GM12892 (cell line): ENCODE data around the gene CLDN9.
A peak's percentile ranks its signal among the peaks of the same experiment; 100 is the strongest.
"Not testable (repeated sequence)": the region's sequence is repeated elsewhere in the genome, so short reads cannot be mapped to it uniquely, and the experiment has no call there.

Source experiments
- DNase-seq: peaks from one replicate; pipeline ENCODE4 v3.0.0; 2011; ENCODE audit not compliant: insufficient read length
- FAIRE-seq: peaks from 2 replicates; lab custom pipeline; 2011; peaks lifted over from hg19 to GRCh38; lab: Jason Lieb, UNC
- POLR2A ChIP-seq: IDR thresholded peaks from 2 replicates; pipeline ENCODE4 v1.6.1; 2011; ENCODE audit warnings: low read depth, low read length, control low read depth
- POLR2AphosphoS5 ChIP-seq: IDR thresholded peaks from 2 replicates; pipeline ENCODE4 v1.6.1; 2011; ENCODE audit warnings: low read depth, low read length, control low read depth
- TAF1 ChIP-seq: IDR thresholded peaks from 2 replicates; pipeline ENCODE4 v1.6.1; 2011; ENCODE audit warnings: low read depth, mild to moderate bottlenecking, control low read depth, low read length, borderline replicate concordance

The CLDN9 gene

DNA sequence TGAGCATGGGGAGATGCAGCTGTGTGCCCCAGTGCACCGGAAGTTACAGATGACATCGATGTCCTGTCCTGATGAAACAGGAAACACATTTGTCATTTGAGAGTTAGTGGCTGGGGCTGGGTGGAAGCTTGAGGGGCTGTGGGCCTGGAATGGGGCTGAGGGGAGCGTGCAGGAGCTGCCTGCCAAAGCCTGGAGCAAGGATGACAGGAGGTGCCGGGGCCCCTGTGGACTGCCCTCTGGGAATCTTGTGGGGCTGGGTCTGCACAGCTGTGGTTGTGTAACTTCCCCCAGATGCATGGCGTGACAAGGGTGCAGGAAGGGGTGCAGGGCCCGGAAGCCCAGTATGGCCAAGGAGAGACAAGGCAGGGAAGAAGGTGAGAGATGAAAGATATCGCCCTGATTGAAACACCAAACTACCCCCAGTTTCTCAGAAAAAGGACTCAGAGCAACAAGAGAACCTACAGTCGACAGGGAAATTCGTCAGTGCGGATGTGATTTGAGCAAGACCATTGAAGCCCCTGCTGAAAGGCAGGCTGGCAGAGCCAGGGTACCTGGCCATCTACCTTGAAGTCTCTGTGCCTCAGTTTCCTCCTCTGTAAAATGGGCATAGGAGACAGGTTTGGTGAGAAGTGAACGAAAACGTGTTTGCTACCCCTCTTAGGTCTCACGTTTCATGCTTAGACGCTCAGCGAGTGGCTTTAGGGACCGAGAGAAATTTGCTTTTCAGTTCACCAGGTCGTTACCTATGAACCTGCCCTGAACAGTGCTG is 42.4 kb downstream of the CLDN9 start:
- FAIRE-seq (peak; percentile 72), DNase-seq (no peak)
- TF ChIP-seq TAF1 (no peak), POLR2A (no peak), POLR2AphosphoS5 (no peak)

DNA sequence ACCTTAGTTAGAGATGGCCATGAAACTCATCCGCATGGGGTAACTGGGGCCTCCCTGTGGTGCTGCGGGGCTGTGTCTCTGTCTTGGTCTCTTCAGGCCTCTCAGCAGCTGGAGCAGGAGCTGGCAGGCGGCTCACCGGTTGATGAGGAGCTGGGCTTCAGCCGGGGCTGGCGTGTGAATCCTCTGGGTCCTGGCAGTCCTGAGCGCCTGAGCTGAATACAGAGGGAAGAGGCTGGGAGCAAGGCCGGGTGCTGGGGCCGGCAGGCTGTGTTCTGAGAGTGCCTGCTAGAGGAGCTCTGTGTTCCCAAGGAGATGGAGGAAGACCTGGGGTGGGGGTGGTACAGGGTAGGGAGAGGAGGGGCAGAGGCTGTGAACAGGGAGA is 43.0 kb downstream of the CLDN9 start:
- not testable (repeated sequence) for DNase-seq
- FAIRE-seq: peak; percentile 5

DNA sequence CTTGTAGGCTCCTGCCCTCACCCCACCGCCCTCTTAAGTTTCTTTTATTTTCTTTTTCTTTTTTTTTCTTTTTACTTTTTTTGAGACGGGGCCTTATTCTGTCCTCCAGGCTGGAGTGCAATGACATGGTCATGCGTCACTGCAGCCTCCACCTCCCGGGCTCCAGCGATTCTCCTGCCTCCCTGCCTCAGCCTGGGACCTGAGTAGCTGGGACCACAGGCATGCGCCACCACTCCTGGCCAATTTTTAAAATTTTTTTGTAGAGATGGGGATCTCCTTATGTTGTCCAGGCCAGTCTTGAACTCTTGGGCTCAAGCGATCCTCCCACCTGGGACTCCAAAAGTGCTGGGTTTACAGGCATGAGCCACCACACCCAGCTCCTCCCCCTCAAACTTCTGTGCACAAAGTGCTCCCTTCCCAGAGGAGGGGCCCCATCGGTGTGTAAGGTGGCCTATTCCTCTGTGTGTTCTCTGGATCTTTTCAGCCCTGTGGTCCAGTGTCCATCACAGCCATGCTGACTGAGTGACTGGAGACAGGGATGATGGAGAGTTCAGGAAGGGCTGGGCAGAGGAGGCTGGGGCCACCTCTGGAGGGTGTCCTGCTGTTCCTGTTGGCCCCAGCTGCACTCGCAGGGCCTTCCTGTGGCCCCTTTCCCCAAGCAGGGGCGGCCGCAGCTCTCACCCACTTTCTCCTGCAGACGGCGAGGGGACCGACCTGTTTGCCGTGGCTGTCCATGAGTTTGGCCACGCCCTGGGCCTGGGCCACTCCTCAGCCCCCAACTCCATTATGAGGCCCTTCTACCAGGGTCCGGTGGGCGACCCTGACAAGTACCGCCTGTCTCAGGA is 43.8 kb downstream of the CLDN9 start:
- DNase-seq (no peak), FAIRE-seq (no peak)
- TF ChIP-seq POLR2AphosphoS5 (no peak), TAF1 (no peak), POLR2A (no peak)

DNA sequence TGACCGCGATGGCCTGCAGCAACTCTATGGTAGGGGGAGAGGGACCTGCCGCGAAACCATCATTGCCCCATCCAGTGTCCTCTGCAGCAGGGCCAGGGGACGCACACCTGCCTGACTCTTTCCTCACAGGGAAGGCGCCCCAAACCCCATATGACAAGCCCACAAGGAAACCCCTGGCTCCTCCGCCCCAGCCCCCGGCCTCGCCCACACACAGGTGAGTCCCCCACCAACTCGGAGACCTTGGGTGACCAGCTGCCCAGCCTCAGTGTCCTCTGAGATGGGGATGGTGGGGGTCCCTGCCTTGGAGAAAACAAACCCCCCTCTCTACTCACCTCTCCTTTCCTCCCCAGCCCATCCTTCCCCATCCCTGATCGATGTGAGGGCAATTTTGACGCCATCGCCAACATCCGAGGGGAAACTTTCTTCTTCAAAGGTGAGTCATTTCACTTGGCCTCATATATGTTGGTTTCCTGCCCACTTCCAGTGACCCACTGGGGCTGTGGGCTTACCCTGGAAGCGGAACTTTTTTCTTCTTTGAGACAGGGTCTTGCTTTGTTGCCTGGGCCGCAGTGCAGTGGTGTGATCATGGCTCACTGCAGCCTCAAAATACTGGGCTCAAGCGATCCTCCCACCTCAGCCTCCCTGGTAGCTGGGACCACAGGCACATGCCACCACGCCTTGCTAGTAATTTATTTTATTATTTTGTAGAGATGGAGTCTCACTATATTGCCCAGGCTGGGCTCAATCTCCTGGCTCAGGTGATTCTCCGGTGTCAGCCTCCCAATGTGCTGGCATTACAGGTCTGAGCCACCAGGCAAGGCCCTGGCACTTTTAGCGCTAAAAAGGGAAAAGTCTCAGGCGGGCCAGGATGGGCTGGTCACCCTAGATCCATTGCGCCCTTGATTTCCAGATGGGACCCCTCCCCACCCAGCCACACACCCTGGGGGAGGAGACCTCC is 44.7 kb downstream of the CLDN9 start:
- no peak for FAIRE-seq
- no peak for DNase-seq
- TF ChIP-seq POLR2A: no peak
- no peak for TF ChIP-seq POLR2AphosphoS5
- no peak for TF ChIP-seq TAF1

DNA sequence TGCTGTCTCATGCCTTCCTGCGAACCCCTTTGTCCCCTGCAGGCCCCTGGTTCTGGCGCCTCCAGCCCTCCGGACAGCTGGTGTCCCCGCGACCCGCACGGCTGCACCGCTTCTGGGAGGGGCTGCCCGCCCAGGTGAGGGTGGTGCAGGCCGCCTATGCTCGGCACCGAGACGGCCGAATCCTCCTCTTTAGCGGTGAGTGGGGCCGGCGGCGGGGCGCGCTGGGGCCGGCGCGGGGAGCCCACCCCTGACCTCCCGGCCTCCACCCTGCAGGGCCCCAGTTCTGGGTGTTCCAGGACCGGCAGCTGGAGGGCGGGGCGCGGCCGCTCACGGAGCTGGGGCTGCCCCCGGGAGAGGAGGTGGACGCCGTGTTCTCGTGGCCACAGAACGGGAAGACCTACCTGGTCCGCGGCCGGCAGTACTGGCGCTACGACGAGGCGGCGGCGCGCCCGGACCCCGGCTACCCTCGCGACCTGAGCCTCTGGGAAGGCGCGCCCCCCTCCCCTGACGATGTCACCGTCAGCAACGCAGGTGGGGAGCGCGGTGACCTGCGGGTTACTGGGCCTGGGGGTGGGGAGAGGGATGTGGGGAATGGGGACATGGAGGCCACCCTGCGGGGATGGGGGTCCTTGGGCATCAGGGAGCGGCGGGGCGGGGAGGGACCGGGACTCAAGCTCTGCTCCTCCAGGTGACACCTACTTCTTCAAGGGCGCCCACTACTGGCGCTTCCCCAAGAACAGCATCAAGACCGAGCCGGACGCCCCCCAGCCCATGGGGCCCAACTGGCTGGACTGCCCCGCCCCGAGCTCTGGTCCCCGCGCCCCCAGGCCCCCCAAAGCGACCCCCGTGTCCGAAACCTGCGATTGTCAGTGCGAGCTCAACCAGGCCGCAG is 45.7 kb downstream of the CLDN9 start:
- DNase-seq (no peak), FAIRE-seq (no peak)
- TF ChIP-seq POLR2A (no peak), TAF1 (no peak), POLR2AphosphoS5 (no peak)

DNA sequence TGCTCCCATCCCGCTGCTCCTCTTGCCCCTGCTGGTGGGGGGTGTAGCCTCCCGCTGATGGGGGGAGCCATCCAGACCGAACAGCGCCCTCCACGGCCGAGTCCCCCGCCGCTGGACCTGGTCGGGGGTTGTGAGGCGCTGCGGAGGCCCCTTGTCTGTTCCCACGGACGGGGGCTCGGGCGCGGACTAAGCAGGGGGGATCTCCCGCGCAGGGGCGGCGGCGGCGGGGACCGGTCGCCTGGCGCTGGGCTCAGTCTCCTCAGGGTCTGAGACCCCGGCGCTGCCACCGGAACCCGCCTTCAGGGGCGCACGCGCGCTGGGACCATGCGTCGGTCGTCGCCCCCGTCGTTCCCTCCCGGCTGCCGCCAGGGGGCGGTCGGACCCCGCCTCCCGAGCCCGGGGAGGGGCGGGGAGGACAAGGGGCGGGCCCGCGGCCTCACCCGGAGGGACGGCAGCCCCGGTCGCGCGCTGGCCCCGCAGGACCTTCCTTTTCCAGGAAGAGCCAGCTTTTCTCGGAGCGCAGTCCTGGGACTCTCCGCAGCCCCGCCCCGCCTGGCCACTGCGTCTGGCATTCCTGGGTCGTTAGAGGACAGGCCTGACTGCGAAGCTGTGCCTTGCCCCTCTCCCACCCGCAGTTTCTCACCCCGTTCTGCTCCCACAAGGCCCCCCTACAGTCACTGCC is 46.5 kb downstream of the CLDN9 start:
- peak; percentile 95 for DNase-seq
- TF ChIP-seq POLR2AphosphoS5 (no peak), POLR2A (peak; percentile 40; the same call in 1 of the 2 replicates)
- FAIRE-seq: peak; percentile 88

DNA sequence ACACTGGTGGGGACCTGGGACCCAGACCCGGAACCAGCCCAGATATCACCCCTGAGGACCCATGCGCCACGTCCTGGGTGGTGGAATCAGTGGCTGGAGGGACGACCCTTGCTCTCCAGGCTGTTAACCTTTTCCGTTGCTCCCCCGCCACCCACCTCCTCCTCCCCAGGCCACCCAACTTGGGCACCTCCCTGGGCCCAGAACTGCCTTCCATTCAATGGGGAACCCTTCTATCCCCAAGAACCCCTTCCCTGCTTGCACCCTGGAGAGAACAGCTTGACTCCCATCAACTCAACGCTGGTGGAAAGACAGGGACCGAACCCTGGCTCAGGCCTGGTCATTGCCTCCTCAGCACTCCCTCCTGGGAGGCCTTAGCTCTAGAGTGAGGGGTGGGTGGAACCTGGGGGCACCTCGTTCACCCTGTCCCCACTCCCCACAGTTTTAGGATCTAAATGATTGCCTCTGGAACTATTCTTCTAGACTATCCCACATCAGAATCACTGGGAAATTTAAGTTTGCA is 47.1 kb downstream of the CLDN9 start:
- DNase-seq (no peak), FAIRE-seq (no peak)
- no peak for TF ChIP-seq POLR2AphosphoS5
- no peak for TF ChIP-seq POLR2A
- no peak for TF ChIP-seq TAF1

- FAIRE-seq (no peak), DNase-seq (no peak)
- TF ChIP-seq POLR2A: no peak
- TF ChIP-seq POLR2AphosphoS5: no peak
- no peak for TF ChIP-seq TAF1
These were observed 47.8 kb downstream of the CLDN9 start for GRCh38 chr16:3060339-3061127.

DNA sequence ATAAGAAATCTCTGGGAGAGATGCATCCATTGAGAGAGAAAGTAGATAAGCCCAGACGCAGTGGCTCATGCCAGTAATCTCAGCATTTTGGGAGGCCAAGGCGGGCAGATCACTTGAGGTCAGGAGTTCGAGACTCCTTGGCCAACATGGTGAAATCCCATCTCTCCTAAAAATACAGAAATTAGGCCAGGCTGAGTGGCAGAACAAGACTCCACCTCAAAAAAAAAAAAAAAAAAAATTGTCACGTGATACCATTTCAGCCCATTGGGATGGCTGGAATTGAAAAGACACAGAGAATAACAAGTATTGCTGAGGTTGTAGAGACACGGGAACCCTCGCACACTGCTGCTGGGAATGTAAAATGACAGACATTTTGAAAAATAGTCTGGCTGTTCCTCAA is 49.8 kb downstream of the CLDN9 start:
- TF ChIP-seq POLR2AphosphoS5: no peak
- TF ChIP-seq TAF1: no peak
- no peak for TF ChIP-seq POLR2A
- FAIRE-seq (no peak), DNase-seq (no peak)
